Measurements from ENCODE around the gene SPRR4. TPM values are rescaled to one million over a fixed set of nuclear protein-coding genes. Genes with fewer than 3 reads are reported as not detected.

SPRR4 gene
- total and polyA plus RNA-seq, 11 donors = not detected

DNA sequence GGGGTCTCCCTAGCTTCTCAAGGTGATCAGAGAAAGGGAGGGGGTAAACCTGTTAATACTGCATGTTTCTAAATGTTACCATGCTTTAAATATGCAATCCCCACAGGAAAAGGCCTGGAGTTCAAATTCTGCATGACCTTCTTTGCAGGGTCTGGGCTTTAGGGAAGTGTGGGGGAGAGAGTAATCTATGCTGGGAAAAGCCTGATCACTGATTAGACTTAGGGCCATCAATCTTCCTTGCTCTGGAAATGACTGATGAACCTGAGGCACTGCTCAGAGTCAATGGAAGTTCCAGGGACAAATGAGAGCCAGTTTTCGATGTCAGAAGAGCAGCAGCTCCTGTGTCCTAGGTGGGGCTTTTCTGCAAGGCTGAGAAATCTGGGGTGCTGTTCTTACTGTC, 10.2 kb downstream of the SPRR4 start:
- ATAC-seq = no peak
- H3K9me3 ChIP-seq = no peaks in the 10 kb centered on the region
- DNase-seq = no peak
- TF ChIP-seq CTCF (IDR thresholded peaks at IDR 0.05) (no peak), POLR2A (IDR thresholded peaks at IDR 0.05) (no peak)
- no peak overlapping the region for H3K4me3 ChIP-seq
- intact Hi-C loops (cut with DNase I) = no loop called here
- H3K36me3 ChIP-seq = no peaks in the 10 kb centered on the region
- H3K4me1 ChIP-seq = no peaks in the 10 kb centered on the region
- H3K27me3 ChIP-seq = peaks cover 0 to 10% (median 0%) of the 10 kb centered on the region in 9 donors
- WGBS, 4 donors = 33 to 58% (median 52%) methylated on average over 1 of the region's 1 CpG
- H3K27ac ChIP-seq = no peak overlapping the region

DNA sequence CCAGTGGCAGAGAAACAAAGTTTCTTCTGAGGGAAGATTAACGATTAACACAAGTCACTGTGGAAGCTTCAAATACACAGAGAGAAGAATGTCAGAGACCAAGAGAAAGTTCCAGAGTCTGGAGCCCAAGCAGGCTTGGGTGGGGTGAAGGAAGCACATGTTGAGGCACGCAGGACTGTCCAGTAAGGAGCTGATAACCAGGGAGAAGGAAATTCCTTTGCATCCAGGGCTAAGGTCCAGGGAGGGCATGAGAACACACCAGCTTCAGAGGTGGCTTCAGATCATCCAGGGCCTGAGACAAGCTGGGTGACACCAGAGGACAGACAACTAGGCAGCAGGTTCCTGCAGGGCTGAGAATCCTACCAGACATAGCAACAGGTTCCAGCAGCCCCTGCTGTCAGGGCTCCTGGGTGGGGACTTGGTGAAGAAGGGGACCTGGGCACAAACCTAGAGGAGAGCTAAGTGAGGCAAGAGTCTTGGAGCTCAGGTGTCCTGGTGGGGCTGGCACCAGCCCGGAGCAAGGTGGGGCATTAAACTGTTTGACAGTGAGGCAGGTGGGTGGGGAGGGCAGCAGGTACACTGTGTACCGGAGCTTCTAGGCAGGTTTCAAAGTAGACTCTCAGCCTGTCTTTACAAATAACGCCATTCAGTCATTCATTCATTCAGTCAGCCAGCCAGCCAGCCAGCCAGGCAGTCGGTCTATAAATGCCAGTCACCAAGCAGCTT, 10.9 kb downstream of the SPRR4 start:
- WGBS, 4 donors = 73 to 87% (median 78%) methylated on average over 6 of the region's 6 CpGs
- TF ChIP-seq POLR2A (IDR thresholded peaks at IDR 0.05) (no peak), CTCF (IDR thresholded peaks at IDR 0.05) (no peak)

GRCh38 chr1:152982076-152982475, 11.6 kb downstream of the SPRR4 start:
- no peak for ATAC-seq
- H3K9me3 ChIP-seq = no peaks in the 10 kb centered on the region
- intact Hi-C loops (cut with DNase I) = no loop called here

More for the DNA sequence above, 10.9 kb downstream of the SPRR4 start:
- intact Hi-C loops (cut with DNase I) = no loop called here
- ATAC-seq (no peak), DNase-seq (no peak)
- H3K4me3 ChIP-seq = no peak overlapping the region
- no peaks in the 10 kb centered on the region for H3K9me3 ChIP-seq
- H3K4me1 ChIP-seq = no peaks in the 10 kb centered on the region
- H3K27me3 ChIP-seq = peaks cover 0 to 10% (median 0%) of the 10 kb centered on the region in 9 donors
- H3K36me3 ChIP-seq = no peaks in the 10 kb centered on the region
- no peak overlapping the region for H3K27ac ChIP-seq

DNA sequence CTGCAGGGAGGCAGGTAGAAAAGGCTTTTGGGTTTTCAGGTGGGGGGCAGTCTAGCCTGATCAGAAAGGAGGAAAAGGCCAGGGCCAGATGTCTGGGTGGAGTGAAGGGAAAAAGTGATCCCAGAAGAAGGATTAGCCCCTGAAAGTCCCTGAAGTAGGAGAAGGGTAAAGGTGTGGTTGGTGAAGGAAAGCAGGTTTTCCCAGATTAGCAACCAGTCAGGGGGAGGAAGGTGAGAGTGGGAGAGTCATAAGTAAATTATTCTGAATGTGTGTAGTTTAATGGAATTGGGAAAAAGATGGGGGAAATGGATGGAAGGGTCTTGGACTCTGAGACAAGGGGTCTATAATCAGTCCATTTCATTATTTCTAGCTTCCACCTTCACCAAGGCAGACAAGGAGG, 12.8 kb downstream of the SPRR4 start:
- Histone ChIP-seq H3K4me1 (no peaks in the 10 kb centered on the region), H3K36me3 (no peaks in the 10 kb centered on the region), H3K9me3 (no peaks in the 10 kb centered on the region), H3K4me3 (no peak overlapping the region), H3K27me3 (peaks cover 0 to 10% (median 0%) of the 10 kb centered on the region in 9 donors), H3K27ac (no peak overlapping the region)
- no peak for DNase-seq
- TF ChIP-seq POLR2A (IDR thresholded peaks at IDR 0.05) = no peak
- TF ChIP-seq CTCF (IDR thresholded peaks at IDR 0.05) = no peak
- ATAC-seq = no peak
- intact Hi-C loops (cut with DNase I) = no loop called here

More at GRCh38 chr1:152982076-152982475, 11.6 kb downstream of the SPRR4 start:
- no peaks in the 10 kb centered on the region for H3K36me3 ChIP-seq
- H3K4me1 ChIP-seq = no peaks in the 10 kb centered on the region
- no peak overlapping the region for H3K27ac ChIP-seq
- WGBS, 4 donors = 48 to 64% (median 59%) methylated on average over 4 of the region's 4 CpGs
- TF ChIP-seq CTCF (IDR thresholded peaks at IDR 0.05) = no peak
- no peak for TF ChIP-seq POLR2A (IDR thresholded peaks at IDR 0.05)
- no peak overlapping the region for H3K4me3 ChIP-seq
- H3K27me3 ChIP-seq = peaks cover 0 to 10% (median 0%) of the 10 kb centered on the region in 9 donors
- DNase-seq = no peak
